ENCODE results near the gene NEDD4L.
"Not testable (repeated sequence)": the region's sequence is repeated elsewhere in the genome, so short reads cannot be mapped to it uniquely, and the experiment has no call there.

Gene NEDD4L

DNA sequence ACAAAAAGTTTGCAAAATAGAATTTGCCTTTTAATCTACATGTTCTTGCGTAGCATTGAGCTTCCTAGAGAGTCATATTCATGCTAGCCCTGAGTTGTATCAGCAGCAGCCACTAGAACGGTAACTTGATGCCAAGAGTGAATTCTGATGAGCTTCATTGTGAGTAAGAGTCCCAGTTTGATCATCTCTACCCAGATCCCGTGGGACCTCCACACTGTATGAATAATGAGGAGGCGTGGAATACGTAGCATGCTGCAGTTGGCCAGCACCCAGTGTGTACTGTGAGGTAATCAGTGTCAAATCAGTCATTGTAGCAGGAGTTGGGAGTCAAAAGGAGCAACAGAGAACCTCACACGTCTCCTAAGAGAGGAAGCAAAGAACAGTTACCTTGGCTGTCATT is 197.9 kb downstream of the NEDD4L start:
- DNase-seq, result no peak

DNA sequence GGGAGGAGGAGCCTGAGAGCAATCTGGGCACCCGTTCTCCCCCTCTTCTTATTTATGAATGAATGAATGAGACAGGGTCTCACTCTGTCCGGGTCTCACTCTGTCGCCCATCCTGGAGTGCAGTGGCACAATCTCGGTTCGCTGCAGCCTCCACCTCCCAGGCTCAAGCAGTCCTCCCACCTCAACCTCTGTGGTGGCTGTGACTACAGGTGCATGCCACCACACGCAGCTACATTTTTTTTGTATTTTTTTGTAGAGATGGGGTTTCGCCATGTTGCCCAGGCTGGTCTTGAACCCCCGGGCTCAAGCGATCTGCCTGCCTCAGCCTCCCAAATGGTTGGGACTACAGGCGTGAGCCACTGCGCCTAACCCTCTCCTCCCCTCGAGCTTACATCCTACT is 198.4 kb downstream of the NEDD4L start:
- DNase-seq, result no peak

DNA sequence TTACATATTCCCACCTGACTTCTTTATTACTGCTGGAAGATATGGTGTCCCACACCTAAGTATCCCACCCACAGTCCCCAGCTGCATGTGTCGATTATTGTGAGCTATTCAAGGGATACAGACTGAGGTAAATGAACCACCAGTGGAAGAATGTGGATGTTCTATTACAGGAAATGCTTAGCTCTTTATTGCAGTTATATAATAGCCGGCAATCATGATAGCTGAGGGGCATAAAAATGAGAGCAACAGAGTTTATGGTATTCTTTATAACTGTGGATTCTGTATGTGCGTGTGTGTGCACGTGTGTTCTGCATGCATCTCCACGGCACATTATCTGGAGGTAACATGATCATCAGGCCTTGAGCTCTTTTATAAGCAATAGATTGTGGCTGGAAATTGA is 198.9 kb downstream of the NEDD4L start:
- DNase-seq, result no peak

DNA sequence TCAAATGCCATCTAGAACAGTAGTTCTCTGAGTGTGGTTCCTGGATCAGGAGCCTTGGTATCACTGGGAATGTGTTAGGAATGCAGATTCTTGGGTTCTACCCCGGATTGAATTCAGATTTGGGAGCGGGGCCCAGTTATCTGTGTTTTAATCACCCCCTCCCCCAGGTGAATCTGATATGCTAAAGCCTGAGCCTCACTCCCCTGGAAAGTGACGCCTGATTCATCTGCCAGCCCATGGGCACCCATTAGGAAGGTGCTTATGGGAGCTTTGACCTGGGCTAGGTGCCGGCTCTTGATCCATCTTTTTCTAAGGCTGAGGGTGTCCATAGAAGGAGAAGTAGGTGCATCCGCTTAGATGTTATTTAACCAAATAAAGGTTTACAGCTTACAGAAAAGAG is 199.4 kb downstream of the NEDD4L start:
- no peak for DNase-seq

DNA sequence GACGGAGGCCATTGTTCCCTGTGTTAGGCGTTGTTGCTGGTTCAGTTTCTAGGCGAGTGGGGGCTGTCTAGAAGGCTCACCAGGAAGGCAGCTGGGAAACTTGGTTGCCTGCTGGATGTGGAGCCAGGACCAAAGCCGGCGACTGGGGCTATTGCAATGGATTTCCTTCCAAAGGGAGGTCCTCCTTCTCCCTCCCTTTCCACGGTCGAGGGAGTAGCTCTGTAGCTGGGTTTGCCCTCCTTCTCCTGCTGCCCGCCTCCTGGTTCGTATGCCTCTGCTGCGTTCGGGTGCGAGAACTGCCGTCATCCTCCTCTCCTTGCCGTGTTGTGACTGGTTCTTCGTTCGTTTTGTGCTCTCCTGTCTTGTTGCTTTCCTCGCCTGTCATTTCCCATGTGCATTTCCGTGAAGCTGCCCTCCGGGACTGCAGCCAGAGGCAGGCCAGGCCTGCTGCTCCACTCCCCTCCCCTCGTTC is 203.4 kb downstream of the NEDD4L start:
- no peak for DNase-seq

DNA sequence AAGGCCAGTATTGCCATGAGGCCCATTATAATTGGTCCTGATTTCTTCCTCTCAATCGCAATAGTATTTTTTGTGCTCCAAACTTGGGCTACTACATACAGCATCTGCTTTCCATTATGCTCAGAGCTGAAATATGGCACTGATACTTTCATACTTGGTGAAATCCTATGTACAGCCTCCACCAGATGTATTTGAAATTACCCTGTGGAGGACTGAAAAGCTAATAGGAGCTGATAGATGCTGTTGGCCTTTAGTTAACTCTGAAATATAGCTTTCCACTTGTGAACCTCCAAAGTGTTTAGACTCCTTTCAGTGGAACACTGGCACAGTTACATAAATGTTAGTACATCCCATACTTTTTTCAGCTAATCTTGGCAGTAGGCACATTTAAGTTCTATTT is 205.7 kb downstream of the NEDD4L start:
- DNase-seq, result no peak

DNA sequence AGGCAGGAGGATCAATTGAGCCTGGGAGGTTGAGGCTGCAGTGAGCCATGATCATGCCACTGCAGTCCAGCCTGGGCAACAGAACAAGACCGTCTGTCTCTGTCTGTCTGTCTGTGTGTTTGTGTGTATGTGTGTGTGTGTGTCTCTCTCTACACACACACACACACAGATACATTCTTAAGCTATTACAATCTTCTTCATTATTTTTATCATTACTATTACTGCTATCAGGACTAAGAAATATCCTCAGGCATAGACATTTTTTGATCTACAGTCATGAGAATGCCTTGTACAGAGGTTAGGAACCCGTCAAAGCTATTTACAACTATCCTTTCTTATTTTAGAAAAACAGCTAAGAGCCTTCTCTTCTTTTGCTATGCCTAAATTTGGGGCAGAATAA is 207.4 kb downstream of the NEDD4L start:
- no peak for DNase-seq

DNA sequence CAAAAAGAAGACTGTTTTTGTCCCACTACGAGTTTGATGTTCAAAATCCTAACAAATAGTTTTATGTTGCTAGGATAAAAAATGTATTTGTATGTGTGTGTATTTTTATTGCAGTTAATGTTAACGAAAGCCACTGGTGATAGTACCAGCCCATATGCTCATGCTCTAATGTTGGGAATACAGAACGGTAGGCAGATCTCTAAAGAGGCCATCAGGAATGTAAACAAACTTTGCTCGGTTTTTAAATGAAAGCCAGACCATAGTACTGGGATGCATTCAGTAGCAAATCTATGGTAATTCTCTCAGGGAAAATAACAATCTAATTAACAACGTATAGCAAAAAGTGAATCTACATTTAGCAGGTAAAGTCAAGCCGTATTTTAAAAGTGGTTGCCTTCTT is 208.1 kb downstream of the NEDD4L start:
- DNase-seq, result no peak

DNA sequence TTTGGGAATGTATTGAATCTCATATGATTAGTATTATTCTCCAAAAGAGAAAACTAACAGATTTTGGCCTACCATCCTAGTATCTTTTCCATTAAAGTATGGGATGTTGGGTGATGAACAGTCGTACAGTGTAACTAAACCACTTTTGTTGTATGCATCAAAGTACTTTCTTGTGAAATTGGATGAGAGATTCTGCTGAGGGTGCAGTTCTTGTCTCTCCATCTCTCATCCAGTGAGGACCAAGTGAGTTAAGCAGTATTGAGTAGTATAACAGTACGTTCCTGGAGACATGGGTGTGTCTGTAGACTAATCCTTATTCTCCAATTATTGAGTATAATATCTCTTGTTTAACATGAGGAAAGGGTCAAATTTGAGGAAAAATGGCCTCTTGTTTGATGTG is 209.3 kb downstream of the NEDD4L start:
- no peak for DNase-seq

DNA sequence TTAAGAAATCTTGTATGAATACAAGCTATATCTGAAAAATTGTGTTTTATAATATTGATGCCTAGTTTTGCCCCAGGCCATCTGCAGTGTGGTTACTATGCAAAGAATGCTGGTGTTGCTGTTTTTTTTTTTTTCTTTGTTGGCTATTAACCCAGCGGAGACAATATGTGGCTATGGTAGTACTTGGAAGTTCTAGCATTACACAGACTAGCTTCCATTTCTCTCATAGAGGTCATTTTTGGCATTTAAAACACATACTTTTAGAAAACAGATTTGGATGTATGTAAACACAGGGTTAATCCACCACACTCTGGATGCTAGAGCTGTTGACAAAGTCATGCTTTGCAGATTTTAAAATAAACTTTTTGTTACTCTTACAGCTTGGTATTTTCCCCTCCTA is 209.8 kb downstream of the NEDD4L start:
- DNase-seq, result no peak

DNA sequence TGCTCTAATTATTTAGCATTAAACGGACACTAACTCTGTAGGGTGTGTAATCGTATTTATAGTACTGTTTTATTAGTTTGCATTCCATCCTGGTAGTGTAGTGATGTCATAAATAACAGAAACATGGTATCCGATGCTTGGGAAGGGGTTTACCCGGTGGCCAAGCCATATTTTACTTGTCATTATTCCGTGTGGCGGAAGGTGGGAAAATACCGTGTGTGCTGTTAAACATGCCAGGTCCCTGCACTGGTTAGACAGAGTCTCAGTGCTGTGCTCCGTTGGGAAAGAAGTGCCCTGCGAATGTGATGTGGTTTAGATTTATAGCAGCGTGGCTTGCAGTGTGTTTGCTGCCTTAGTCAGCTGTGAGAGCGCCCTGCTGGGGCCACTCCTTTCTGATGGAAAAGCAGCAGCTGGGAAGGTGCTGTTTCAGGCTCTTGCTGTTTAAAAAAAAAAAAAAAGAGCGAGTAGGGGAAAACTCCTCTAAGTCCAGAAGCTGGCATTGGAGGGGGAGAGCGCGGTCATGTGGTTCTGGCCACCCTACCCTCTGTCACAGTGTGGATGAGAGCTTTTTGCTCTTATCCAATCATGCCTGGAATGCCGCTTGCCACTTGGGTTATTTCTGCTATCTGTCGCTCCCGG is 211.0 kb downstream of the NEDD4L start:
- no peak for DNase-seq

DNA sequence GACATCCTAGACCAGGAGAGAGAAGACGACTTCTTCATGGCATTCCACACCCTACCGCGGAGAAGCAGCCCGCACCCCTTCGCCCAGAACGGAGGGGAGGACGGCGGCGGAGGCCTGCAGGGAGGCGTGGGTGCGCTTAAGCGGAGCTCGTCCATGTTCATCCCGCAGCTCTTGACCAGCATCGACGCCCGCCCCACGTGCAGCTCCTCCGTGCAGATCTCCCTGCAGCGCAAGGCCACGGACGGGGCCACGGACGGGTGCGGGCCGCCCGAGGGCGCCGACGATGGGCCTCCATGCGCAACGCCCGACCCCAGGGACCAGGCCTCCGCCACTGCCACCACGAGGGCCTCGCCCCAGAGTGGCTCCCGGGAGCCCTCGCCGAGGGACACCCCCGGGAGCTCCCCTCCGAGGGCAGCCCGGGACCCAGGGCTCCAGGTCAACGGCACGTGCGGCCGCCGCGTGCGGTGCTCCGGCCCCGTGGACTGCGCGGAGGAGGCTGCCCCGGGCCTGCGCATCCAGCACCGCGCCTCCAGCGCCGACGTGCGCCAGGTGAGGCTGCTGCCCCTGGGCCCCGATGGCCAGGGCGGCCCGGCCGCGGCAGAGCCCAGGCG is 211.8 kb downstream of the NEDD4L start:
- no peak for DNase-seq

DNA sequence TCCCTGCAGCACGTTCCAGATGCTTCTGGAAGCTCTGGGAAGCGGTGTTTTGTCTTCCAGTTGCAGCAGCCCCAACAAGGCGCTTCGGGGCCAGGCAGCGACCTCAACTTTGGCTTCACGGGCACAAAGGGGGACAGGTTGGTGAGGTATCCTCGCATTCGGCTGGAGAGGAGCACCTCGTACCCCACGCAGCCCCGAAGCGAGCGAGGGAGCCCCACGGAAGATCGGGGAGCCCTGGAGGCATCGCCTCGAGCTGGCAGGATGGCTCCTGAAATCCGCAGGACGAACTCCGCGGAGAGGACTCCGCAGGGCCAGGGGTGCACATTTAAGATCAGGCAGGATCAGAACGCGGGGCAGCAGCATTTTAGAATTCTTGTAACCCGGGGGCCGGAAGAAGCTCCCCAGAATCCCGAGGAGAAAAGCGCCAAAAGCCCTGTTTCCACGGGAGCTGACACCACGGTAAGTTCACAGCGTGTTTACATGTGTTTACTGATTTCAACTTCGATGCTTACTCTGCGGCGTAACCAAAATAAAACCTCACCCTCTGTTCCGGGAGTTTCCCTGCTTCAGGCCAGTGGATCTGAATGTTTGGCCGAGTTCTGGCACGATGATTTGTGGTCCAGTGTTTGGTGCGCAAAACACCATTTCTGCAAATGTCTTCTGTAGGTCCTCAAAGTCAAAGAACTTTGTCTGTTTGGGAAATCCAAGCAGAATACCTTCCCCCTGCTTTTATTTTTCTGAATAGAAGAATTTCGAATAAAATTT is 212.5 kb downstream of the NEDD4L start:
- DNase-seq, result no peak

DNA sequence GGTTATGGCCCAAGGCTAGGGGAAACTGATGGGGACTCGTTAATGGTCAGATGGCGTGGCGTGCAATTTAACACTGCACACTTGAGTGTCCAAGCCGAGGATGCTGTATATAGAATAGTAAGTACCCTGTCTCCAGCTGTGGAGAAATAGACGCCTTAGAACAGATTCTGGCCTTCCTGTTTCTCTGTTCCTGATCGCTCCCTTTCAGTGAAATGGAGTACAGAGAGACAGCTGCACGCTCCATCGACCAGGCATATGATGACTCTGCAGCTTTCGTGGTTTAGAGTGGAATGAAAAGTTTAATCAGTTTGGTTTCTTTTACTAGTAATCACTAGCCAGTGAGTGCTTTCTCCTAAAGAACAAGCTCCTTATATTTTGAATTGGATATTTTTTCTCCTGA is 213.4 kb downstream of the NEDD4L start:
- no peak for DNase-seq

DNA sequence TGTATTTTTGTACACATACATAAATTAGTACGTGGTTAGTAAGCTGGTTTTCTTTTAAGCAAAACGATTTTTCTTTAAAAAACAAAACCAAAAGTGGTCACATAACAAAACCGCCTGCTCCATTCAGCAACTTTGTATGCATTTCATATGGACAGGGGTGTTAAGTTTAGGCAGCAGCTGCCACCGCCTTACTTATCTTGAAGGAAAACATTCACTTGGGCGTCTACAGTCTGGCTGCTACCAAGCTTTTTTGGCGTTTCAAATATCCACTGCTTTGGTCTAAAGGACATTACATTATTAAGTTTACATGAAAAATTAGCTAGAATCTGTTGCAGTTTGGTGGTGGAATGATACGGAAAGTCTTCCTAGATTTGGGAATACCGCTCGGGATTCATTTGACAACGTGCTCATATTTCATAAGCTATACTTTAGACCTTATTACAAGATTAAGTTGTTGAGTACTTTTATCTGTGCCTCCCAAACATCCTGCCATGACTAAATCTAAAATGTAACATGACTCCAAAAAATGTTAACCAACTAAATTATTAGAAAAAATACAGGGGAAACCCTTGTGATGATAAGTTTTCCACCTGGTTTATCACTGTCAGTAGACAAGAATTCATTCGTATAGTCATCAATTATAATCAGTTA is 214.8 kb downstream of the NEDD4L start:
- DNase-seq, result no peak

DNA sequence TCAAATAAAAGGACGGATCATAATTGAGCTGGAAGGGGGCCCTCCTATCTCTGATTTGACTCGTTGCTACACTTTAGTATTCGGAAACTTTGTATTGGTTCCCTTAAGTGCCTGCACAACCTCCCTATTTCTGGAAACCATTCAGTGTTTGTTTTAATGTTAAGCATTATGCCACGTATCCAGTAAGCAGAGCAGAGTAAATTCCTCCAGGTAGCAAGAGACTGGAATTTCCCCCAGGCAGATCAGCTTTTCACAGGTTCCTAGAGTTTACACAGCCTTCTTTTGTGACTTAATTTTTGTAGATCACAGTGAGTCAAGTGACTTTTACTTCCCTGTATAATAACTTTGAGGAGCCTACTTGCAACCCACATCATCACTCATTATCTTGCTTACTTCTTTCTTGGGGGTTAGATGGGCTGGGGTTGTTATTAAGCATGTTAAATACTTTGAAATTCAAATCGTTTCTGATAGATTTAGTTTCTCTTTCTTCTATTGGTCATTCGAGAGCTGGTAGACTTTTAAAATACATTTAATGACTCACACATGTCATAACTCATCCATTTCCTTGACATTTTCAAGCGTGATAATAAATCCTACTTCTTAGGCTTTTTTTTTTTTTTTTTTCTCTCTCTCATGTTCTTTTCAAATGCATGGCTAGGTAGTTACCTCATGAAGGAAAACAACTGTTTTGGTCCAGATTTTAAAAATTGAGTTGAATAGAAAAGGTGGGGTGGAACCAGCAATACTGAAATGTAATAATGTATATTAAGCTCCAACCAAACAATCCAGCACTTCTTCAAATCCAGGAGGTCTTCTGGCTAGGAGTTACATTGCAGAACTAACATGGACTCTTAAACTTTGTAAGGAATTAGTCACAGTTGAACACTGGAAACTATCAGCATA is 219.3 kb downstream of the NEDD4L start:
- no peak for DNase-seq

DNA sequence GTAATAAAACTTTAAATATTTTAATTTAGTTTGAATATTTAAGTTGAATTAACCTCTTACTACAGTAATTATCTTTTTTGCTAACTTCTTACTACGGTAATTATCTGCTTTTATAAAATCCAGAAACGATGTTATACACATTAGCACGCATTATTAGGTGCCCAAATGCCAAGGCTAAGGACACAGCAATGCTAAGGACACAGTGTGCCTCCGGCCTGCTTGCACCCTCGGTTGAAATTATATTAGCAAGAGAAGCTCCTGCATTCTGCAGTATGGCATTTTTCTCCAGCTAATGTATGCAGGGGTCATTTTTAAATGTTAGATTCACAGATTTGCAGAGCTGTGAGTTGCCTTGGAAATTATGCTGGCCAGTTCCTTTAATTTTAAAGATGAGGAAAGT is 220.0 kb downstream of the NEDD4L start:
- DNase-seq, result no peak

DNA sequence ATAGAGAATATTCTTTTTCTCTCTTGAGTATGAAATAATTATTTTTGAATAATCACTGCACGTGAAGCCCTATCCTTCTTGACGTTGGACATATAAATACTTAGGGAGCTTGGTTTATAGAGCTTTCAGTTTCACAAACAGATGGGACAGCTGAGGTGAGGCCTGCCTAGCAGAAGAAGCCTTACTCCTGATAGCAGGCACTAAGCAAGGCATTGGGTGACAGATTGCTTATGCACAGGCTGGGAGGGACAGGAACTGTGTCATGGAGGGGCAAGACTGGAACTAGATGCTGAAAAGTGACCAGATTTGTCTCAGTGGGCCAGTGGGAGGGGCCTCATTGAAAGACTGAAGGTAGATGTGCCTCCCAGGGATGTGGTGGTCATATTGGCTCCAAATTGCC is 220.8 kb downstream of the NEDD4L start:
- DNase-seq, result no peak

DNA sequence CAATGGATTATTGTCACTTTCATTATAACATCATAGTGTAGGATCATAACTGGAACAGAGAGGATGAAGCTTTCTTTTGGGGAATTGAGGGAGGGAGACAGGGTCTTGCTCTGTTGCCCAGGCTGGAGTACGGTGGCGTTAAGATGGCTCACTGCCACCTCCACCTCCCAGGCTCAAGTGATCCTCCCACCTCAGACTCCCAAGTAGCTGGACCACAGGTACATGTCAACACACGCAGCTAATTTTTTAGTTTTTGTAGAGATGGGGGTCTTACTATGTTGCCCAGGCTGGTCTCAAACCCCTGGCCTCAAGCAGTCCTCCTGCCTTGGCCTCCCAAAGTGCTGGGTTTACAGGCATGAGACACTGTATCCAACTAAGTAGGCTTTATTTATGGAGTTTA is 221.5 kb downstream of the NEDD4L start:
- DNase-seq, result not testable (repeated sequence)

DNA sequence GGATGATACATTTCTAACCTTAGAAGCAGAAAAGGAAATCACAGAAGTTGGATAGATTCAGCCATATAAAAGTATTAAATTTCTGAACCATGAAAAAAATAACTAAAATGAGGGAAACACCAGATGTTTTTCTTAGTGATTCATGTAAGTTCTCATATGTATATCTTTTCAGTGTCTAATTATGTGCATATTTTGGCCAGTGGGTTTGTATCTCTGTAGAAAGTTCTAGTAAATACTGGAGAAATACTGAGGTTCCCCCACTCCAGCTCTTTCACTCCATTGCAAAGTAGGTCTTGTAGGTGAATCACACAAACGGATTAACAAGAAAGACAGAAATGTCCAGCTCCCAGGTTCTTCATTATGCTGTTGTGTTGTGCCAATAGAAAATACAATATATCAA is 222.3 kb downstream of the NEDD4L start:
- DNase-seq, result no peak

DNA sequence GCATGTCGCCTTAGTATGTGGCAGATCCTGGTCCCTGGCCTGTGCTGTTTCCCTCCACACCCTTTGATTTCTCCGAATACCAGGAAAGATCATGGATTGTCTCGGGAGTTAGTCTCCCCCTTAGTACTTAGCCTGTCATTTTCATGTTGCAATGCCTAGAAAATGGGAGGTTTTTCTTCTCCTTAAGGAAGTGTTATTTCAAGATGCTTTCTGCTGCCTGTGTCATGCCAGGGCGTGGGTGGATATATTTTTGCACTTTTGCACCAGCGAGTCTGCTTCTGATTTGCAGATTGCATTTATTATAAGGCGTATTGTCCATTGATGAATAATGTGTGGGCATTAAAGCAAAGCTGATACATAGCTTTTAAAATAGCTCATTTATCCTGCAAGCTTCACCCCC is 223.5 kb downstream of the NEDD4L start:
- no peak for DNase-seq

DNA sequence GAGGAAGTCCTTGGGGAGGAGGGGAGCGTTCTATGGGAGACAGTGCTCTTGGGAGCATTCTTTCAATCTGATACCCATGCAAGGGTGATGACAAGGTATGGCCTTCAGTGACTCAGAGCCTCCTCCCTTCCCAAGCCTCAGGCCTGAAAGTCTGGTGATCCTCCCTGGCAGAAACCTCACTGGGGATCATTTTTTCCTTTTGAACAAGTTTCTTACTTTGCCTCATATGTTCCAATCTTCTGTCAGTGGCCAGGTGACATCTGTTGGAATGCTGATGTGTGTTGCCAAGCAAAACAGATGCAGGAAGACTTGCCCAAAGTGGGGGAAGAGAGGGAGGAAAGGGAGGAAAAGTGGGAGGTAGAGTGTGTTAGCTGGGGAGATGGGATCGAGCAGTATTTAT is 224.8 kb downstream of the NEDD4L start:
- DNase-seq, result no peak

DNA sequence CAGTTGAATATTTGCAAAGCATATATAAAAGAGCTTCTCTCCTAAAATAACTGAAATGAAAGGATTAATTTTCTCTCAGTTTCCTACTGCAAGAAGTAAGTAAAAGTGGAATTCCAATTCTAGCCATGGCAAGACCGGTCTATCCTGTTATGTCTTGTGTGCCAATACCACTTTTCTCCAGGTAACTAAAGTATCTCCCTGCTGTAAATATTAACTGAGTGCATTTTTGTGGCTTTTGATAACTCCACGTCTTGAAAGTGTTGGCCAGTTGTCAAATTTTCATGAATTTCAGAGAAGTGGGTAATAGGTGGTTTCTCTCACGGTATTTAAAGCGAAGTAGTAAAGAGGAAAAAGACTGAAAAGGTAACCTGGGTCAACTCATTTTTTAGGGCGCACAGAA is 225.9 kb downstream of the NEDD4L start:
- no peak for DNase-seq

Data from T-helper 9 cell (primary cell).